OCI-LY3 (cell line): ENCODE results near the gene CADPS2.
A peak's percentile ranks its signal among the peaks of the same experiment; 100 is the strongest.
"Not testable (repeated sequence)": the region's sequence is repeated elsewhere in the genome, so short reads cannot be mapped to it uniquely, and the experiment has no call there.

Source experiments
- H2AFZ ChIP-seq: fragments of 200-600, 300-600 bp; shearing (Covaris generic); 2 replicates; pipeline ENCODE4 v1.6.0; 2014; ENCODE audit warnings: antibody characterized with exemption, low read depth, low read length
- H3K27ac ChIP-seq: fragments of 200-600, 300-600 bp; sonication (generic); 2 replicates; pipeline ENCODE4 v1.5.1; 2014; ENCODE audit warnings: mild to moderate bottlenecking, low read length, moderate library complexity, mixed read lengths
- H3K27me3 ChIP-seq: fragments of 200-600, 300-600 bp; sonication (generic); 2 replicates; pipeline ENCODE4 v1.6.1; 2014; ENCODE audit warnings: low read depth, low read length, mixed read lengths
- H3K36me3 ChIP-seq: fragments of 200-600, 300-600 bp; sonication (generic); replicated peaks from 2 replicates; pipeline ENCODE3; 2014; ENCODE audit warnings: low read depth, low read length, mixed read lengths
- H3K4me1 ChIP-seq: fragments of 300-600, 200-600 bp; sonication (generic); 2 replicates; pipeline ENCODE4 v1.6.1; 2014; ENCODE audit warnings: low read length, mixed read lengths
- H3K4me2 ChIP-seq: fragments of 200-600, 300-600 bp; sonication (generic); 2 replicates; pipeline ENCODE4 v1.6.1; 2014; ENCODE audit warnings: low read length, mixed read lengths
- H3K4me3 ChIP-seq: fragments of 300-600, 200-600 bp; sonication (generic); 2 replicates; pipeline ENCODE4 v1.5.1; 2014; ENCODE audit warnings: antibody characterized with exemption, mild to moderate bottlenecking, low read length, moderate library complexity
- H3K79me2 ChIP-seq: fragments of 300-600, 200-600 bp; shearing (Covaris generic); 2 replicates; pipeline ENCODE4 v1.6.1; 2014; ENCODE audit warnings: mild to moderate bottlenecking, low read length, mixed read lengths
- H3K9ac ChIP-seq: fragments of 300-600, 200-600 bp; shearing (Covaris generic); 2 replicates; pipeline ENCODE4 v1.6.0; 2014; ENCODE audit warnings: mild to moderate bottlenecking, low read length, moderate library complexity
- H3K9me3 ChIP-seq: fragments of 200-600, 300-600 bp; shearing (Covaris generic); 2 replicates; pipeline ENCODE4 v1.6.1; 2014; ENCODE audit warnings: low read length, mixed read lengths; ENCODE audit not compliant: insufficient read depth
- H4K20me1 ChIP-seq: fragments of 200-600, 300-600 bp; sonication (generic); 2 replicates; pipeline ENCODE4 v1.6.1; 2016; ENCODE audit warnings: low read length, mixed read lengths; ENCODE audit not compliant: insufficient read depth
- CTCF ChIP-seq: fragments of 200-600, 300-600 bp; sonication (generic); IDR thresholded peaks from 2 replicates; pipeline ENCODE4 v1.5.1; 2014; ENCODE audit warnings: antibody characterized with exemption, low read length, low read depth
- EZH2phosphoT487 ChIP-seq: fragments of 200-600 bp; shearing (Covaris generic); IDR thresholded peaks from 2 replicates; pipeline ENCODE4 v1.6.1; 2018; ENCODE audit warnings: antibody characterized with exemption, mixed run types, low read depth

The CADPS2 gene

GRCh38 chr7:122290476-122290875 is 595.8 kb downstream of the CADPS2 start:
- Histone ChIP-seq H3K27me3 (no peaks in the 10 kb centered on the region), H3K4me2 (no peak overlapping the region), H3K27ac (no peak overlapping the region), H2AFZ (no peak overlapping the region), H3K79me2 (no peaks in the 10 kb centered on the region), H4K20me1 (no peaks in the 10 kb centered on the region), H3K9ac (no peak overlapping the region), H3K9me3 (0 out of 2 replicates have a peak, but pooled peaks cover 4% of the 10 kb centered on the region), H3K4me1 (no peaks in the 10 kb centered on the region), H3K36me3 (no peaks in the 10 kb centered on the region), H3K4me3 (no peak overlapping the region)
- TF ChIP-seq CTCF (peak; percentile 17; the same call in 1 of the 2 replicates), EZH2phosphoT487 (no peak)

DNA sequence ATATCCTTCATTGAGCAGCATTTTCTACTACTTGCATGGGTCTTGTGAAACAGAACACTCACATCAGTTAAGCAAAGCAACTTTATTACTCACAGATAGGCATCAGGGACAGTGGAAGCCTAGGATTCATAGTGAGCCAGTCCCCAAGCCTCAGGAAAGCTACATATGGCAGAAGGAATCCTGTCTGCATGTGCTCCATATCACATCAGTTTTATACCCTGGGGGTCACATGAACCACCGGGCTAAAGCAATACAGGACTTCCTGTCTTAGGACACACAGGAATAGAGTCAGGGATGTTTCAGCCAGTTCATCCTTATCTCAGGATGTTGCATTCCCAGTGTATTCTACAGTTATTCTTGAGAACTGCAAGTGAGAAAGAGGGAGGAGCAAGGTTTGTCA is 596.8 kb downstream of the CADPS2 start:
- H3K4me2 ChIP-seq, result no peak overlapping the region
- H3K27me3 ChIP-seq, result no peaks in the 10 kb centered on the region
- TF ChIP-seq EZH2phosphoT487, result no peak
- TF ChIP-seq CTCF, result no peak
- H3K27ac ChIP-seq, result no peak overlapping the region
- no peaks in the 10 kb centered on the region for H3K4me1 ChIP-seq
- H3K4me3 ChIP-seq, result no peak overlapping the region
- H3K9ac ChIP-seq, result no peak overlapping the region
- no peak overlapping the region for H2AFZ ChIP-seq
- no peaks in the 10 kb centered on the region for H3K36me3 ChIP-seq
- H3K79me2 ChIP-seq, result no peaks in the 10 kb centered on the region
- no peaks in the 10 kb centered on the region for H4K20me1 ChIP-seq
- 0 out of 2 replicates have a peak, but pooled peaks cover 4% of the 10 kb centered on the region for H3K9me3 ChIP-seq

- H4K20me1 ChIP-seq, H3K9ac ChIP-seq, H2AFZ ChIP-seq, H3K4me2 ChIP-seq, H3K4me1 ChIP-seq, H3K36me3 ChIP-seq, H3K27ac ChIP-seq, H3K4me3 ChIP-seq, H3K27me3 ChIP-seq, H3K9me3 ChIP-seq, H3K79me2 ChIP-seq: not testable (repeated sequence)
Measured at GRCh38 chr7:122284608-122285007, 601.7 kb downstream of the CADPS2 start.

DNA sequence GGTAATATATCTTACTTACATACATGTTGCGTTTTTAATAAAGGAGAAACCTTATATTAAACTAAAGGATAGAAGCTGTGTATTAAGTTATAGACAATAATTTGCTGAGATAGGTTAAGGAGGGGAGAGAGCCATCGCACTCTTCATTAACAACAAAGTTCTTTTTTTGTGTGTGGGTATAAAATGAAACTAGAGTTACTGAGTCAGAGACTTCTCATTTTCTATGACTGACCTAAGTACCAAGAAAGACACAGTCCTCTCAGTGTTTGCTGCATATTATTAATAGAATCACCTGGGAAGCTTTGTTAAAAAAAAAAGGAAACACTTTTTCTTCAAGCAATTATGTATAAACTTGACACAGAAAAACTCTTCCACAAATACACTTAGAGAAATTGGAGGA is 613.1 kb downstream of the CADPS2 start:
- no peak for TF ChIP-seq EZH2phosphoT487
- no peak for TF ChIP-seq CTCF
- no peaks in the 10 kb centered on the region for H3K36me3 ChIP-seq
- H3K4me1 ChIP-seq, result peaks cover 6% of the 10 kb centered on the region
- no peak overlapping the region for H3K27ac ChIP-seq
- H4K20me1 ChIP-seq, result no peaks in the 10 kb centered on the region
- no peak overlapping the region for H3K4me2 ChIP-seq
- H3K4me3 ChIP-seq, result no peak overlapping the region
- no peaks in the 10 kb centered on the region for H3K79me2 ChIP-seq
- no peaks in the 10 kb centered on the region for H3K27me3 ChIP-seq
- H2AFZ ChIP-seq, result no peak overlapping the region
- H3K9me3 ChIP-seq, result no peaks in the 10 kb centered on the region
- no peak overlapping the region for H3K9ac ChIP-seq

DNA sequence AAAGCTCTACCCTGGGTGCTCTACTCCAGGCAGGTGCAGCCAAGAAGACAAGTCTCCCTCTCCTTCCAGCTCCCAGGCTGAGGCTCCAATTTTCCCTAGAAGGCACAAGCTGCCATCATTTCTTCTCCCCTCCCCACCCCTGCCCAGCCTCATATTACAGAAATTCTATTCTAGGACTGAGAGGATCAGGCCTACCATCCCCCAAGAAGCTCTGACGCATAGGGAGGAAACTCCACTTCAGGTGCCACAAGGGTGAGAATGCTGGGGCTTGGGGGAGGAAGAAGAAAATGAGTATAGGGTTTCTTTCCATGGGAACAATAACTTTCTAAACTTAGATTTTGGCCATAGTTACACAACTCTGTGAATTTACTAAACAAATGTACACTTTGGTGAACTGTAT is 617.0 kb downstream of the CADPS2 start:
- Histone ChIP-seq H3K79me2 (no peaks in the 10 kb centered on the region), H2AFZ (no peak overlapping the region), H3K4me3 (no peak overlapping the region), H3K36me3 (no peaks in the 10 kb centered on the region), H3K4me2 (no peak overlapping the region), H3K27me3 (no peaks in the 10 kb centered on the region), H3K4me1 (peaks cover 6% of the 10 kb centered on the region), H3K27ac (no peak overlapping the region), H3K9me3 (no peaks in the 10 kb centered on the region), H3K9ac (no peak overlapping the region), H4K20me1 (no peaks in the 10 kb centered on the region)
- no peak for TF ChIP-seq EZH2phosphoT487
- TF ChIP-seq CTCF, result no peak
